Measurements from ENCODE around the gene KRTAP5-8.

GRCh38 chr11:71525938-71526495 is 11.8 kb upstream of the KRTAP5-8 start:
- TF ChIP-seq, protein P1, sequence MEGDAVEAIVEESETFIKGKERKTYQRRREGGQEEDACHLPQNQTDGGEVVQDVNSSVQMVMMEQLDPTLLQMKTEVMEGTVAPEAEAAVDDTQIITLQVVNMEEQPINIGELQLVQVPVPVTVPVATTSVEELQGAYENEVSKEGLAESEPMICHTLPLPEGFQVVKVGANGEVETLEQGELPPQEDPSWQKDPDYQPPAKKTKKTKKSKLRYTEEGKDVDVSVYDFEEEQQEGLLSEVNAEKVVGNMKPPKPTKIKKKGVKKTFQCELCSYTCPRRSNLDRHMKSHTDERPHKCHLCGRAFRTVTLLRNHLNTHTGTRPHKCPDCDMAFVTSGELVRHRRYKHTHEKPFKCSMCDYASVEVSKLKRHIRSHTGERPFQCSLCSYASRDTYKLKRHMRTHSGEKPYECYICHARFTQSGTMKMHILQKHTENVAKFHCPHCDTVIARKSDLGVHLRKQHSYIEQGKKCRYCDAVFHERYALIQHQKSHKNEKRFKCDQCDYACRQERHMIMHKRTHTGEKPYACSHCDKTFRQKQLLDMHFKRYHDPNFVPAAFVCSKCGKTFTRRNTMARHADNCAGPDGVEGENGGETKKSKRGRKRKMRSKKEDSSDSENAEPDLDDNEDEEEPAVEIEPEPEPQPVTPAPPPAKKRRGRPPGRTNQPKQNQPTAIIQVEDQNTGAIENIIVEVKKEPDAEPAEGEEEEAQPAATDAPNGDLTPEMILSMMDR (IDR thresholded peaks at IDR 0.05), result no peak
- TF ChIP-seq POLR2A (IDR thresholded peaks at IDR 0.05), result no peak

Measured in esophagus squamous epithelium (tissue), 4 donors.